Epithelial cell of esophagus (primary cell): ENCODE data around the gene ALAS1.
A peak's percentile ranks its signal among the peaks of the same experiment; 100 is the strongest.
"Not testable (repeated sequence)": the region's sequence is repeated elsewhere in the genome, so short reads cannot be mapped to it uniquely, and the experiment has no call there.

ENCODE experiments used
- DNase-seq: peaks from one replicate; pipeline ENCODE4 v3.0.0; 2010; ENCODE audit warnings: low read depth
- H3K4me3 ChIP-seq: 2 replicates; pipeline ENCODE4 v1.5.1; 2011; ENCODE audit warnings: mild to moderate bottlenecking, low read length, control low read depth
- TF ChIP-seq, protein P1 (sequence below): IDR thresholded peaks from 2 replicates; pipeline ENCODE4 v1.5.1; 2011; ENCODE audit warnings: low read depth, mild to moderate bottlenecking, low read length, control low read depth, inconsistent platforms; ENCODE audit not compliant: insufficient read depth; ENCODE audit errors: missing control alignments

The ALAS1 gene

DNA sequence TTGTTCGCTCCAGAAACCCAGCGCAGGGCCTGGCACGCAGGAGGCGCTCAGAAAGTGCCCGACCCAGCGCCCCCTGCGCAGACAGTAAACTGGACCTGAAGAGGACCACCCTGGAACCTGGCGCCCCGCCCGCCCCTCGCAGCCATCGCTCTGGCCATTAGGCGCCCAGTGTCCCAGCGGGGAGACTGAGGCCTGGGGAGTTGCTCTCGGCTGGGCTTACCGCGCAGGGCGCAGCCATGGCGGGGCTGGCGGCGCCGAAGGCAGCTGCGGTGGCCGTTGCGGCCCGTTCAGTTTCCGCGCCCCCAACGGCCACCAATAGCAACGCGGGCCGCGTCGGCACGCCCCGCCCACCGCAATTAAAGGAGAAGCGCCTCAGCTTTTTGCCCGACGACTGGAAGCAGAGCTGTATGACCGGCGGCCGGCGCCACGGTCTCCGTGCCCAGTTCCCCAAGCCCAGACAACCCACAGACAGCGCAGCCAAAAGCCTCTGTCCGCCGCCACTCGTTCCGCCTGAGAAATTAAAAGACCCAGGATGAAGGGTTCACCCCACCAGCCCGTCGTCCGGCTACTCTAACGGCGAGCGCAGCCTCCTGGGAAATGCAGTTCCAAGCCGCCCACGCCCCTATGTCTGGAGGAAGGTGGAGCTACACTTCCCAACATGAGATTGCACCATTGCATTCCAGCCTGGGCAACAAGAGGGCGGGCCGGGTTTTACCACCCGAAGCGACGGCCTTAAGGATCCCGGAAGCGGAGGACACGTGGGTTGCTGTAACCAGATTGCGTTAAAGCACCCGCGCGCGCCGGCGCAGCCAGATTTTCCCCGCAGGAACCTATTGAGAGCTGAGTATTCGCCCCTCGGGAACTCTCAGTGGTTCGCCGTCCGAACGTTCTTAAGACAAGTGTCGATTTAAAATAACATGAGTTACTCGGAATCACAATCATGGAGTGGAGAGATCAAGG, 43.5 kb upstream of the ALAS1 start, which contains the start of gene POC1A:
Gene POC1A (minus strand): TSS at position 289 of the 960 bp plus-strand sequence. CDS start 51 bp downstream, at position 238.
- peak within 1 kb of the TSS; percentile 71 for H3K4me3 ChIP-seq
- peak; percentile 99 for DNase-seq
- TF ChIP-seq, protein P1, sequence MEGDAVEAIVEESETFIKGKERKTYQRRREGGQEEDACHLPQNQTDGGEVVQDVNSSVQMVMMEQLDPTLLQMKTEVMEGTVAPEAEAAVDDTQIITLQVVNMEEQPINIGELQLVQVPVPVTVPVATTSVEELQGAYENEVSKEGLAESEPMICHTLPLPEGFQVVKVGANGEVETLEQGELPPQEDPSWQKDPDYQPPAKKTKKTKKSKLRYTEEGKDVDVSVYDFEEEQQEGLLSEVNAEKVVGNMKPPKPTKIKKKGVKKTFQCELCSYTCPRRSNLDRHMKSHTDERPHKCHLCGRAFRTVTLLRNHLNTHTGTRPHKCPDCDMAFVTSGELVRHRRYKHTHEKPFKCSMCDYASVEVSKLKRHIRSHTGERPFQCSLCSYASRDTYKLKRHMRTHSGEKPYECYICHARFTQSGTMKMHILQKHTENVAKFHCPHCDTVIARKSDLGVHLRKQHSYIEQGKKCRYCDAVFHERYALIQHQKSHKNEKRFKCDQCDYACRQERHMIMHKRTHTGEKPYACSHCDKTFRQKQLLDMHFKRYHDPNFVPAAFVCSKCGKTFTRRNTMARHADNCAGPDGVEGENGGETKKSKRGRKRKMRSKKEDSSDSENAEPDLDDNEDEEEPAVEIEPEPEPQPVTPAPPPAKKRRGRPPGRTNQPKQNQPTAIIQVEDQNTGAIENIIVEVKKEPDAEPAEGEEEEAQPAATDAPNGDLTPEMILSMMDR = no peak

- H3K4me3 ChIP-seq = no peak overlapping the region
- no peak for DNase-seq
- TF ChIP-seq, protein P1 = no peak
These were observed 42.0 kb upstream of the ALAS1 start for GRCh38 chr3:52155912-52156311.

- TF ChIP-seq, protein P1 = no peak
- DNase-seq = no peak
- H3K4me3 ChIP-seq = no peak overlapping the region
These were observed 38.5 kb upstream of the ALAS1 start for GRCh38 chr3:52159503-52159902.

DNA sequence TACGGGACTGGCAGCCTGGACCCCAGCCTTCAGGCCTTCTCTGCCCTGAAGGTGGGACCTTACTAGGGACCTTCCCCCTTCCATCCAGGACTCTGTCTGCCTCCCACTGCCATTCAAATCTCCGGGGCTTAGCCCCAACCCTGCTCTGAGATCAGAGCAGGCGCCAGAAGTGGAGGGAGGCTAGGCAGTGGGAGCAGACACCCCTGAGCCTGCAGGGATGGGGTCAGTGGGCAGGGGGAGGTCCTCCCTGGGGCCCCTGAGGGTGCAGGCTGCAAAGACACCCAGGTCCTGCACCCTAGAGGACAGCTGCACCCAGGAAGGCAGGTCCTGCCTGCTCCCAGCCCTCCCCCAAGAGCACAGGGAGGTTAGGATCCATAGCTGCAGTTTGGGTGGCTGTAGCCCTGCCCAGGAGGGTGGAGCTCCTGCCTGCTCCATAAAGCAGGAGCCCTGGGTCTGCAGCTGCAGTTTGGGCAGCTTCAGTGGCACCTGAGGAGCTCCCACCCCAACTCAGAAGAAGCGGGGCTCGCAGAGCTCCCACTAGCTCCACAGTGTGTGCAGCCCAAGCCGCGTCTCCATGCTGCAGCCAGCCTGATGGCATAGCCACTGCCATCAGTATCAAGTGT, 35.6 kb upstream of the ALAS1 start:
- no peak overlapping the region for H3K4me3 ChIP-seq
- no peak for DNase-seq
- TF ChIP-seq, protein P1 = no peak

DNA sequence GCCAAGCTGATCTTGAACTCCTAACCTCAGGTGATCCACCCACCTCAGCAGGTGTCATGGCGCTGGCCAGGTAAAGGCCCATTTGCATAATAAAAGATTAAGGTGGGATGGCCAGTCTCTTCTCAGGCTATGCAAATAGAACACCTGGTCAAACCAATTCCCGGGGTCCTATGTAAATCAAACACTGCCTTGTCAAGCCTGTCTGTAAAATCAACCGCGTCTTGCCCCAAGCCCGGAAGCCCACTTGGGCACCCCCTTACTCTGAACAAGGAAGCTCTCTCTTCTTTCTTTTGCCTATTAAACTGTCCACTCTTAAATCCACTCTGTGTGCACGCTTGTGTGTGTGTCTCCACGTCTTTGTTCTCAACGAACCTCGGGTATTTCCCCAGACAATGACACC, 30.7 kb upstream of the ALAS1 start:
- TF ChIP-seq, protein P1 = no peak
- H3K4me3 ChIP-seq = no peak overlapping the region
- DNase-seq = no peak

DNA sequence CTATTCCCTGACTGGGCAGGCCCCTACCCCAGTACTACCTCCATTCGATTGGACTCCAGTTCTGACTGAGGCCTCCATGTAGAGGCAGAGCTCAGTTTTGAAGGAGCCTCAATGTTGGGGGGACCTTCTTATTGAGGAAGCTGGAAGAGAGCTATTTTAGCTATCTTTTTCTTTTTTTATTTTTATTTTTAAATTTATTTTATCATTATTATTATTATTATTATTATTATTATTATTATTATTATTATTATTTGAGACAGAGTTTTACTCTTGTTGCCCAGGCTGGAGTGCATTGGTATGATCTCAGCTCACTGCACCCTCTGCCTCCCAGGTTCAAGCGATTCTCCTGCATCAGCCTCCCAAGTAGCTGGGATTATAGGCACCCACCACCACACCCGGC, 27.7 kb upstream of the ALAS1 start:
- H3K4me3 ChIP-seq, DNase-seq: not testable (repeated sequence)

- DNase-seq = peak; percentile 65
- TF ChIP-seq, protein P1 = peak; percentile 34
- no peak overlapping the region for H3K4me3 ChIP-seq
These were observed 26.3 kb upstream of the ALAS1 start for GRCh38 chr3:52171514-52172261.
